HK-2 (cell line): ENCODE data around the gene NSUN7.

Source experiments
- DNase-seq: peaks from one replicate; pipeline ENCODE4 v3.0.0-alpha.2; 2018; ENCODE audit not compliant: unreplicated experiment

NSUN7 gene

DNA sequence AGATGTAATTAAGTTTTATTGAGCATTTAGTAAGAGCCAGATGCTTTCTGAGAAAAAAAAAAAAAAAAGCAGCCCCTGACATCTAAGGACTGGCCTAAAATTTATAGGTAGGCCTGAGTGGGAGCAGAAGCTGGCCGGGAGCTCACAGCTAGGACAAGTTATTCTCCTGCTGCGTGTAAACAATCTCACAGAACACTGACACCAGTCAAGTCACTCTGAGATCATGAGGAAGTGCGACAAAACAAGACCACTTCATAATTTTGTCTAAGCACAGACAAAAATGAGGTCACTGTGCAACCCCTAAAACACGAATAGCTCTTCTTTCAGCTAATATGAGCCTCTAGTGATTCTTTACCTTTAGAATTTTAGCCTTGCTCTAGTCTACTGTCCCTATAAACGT, 15.3 kb upstream of the NSUN7 start:
- DNase-seq = no peak

DNA sequence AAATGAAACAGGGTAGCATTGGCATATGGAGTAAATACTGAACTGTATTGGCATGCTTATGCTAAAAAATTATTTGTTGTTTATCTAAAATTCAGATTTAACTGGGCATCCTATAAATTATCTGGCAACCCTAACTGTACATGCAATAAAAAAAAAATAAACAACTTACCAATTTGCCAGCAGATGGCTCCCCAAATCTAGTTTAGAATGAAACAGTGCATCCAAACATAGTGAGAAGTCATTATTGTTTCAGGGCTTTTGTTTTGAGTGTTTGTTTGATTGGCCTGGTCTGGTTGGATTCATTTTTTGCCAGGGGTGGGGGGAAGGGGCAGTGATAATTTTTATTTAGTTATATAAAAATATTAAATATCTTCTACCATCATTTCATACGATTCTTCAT, 12.8 kb upstream of the NSUN7 start:
- no peak for DNase-seq

DNA sequence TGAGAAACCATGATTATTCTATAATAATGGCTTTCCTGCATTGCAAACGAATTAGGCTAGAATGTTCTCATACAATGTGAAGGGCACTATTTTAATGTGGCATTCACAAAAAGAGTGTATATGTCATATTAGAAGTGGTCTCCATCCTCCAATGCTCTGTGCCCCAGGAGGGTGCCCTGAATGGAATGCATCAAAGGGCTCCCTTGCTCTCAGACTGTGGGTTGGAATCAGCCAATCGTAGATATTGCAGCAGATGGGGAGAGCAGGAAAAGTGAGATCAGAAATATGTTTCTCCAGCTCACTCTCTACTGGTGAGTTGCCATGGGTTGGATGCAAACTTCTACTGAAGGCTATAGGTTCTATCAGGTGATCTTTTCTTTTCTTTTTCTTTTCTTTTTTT, 11.9 kb upstream of the NSUN7 start:
- no peak for DNase-seq

DNA sequence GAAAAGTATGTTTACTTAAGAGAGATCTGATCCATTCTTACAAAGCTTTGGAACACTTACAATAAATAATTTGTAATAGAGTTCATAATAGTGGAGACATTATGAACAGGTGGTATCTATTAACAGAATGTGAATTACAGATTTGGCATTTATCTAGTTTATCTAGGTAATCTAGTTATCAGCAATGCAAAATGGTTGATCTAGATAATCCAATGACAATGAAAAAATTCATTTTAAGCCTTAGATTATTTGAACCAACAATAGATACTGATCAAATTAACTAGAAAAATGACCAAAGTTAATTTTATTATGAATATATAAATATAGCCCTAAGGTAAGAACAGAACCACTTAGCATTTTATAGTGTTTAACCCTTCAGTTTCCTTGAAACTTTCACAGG, 10.4 kb upstream of the NSUN7 start:
- DNase-seq = no peak

DNA sequence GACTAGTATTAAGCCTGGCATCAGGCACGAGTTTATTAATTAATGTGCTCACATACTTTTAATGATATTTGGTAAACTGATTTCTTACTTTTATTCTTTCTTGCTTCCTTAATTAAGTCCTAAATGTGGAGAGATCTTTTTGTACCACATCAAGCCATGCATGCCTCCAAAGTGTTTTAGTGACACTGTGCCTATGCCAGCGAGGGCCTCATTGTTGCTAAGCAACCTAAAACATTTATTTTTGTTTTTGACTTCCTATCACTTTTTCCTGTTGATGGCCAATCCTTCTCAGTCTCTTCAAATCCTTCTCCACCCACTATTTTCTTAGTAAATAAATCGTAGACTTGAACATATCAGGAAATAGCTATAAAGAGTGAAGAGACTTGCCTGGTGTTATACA, 5.5 kb upstream of the NSUN7 start:
- no peak for DNase-seq

DNA sequence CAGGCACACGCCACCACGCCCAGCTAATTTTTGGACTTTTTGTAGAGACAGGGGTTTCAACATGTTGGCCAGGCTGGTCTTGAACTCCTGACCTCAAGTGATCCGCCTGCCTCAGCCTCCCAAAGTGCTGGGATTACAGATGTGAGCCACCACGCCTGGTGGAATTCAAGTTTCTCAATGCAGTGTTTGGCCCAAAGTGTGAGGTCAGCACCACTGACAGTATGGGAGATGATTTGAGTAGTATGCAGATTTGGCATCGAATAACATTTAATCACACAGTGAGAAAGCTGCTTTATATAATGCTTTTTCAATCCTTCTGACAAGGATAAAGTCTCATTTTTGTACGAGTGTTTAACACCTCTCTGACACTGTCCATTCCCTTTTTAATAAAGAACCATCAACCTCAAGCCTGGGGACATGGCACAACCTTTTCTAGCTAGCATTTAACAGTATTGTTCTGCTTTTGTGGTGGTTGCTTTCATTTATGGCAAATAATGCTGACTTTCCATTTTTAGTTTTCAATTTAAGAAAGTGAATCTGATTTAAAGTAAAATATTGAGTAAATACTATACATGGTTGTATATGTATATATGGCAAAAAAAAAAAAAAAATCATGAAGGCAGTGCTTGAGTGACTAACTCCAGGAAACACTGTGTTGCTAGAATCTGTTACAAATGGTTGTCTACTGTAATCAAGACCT, 4.3 kb upstream of the NSUN7 start:
- DNase-seq = no peak

DNA sequence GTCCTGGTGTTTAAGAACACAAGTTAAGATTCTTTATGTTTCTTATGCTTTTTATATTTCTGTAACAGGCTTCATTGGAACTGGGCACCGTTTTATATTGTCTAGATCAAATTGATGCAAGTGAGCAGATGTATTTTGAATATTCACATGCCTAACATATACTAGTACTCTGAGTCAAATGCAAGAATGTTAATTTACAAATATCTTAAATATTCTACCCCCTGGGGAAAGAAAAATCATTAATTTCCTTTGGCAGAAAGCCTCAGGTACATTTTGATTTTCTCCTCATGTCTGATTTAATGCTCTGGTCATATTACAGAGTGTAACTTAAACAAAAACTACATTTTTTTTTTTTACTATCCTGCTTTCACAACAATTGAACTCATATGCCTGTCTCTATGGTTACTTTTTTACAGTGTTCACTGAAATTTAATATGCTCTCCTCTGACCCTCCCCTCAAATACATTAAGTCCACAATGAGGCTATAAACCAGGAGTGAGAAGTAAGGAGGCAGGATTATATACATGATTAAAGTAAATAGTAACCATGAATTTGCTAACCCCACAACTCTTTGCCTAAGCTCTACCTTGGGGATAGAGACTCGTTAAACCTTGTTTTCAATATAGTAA, 2.4 kb upstream of the NSUN7 start:
- no peak for DNase-seq

DNA sequence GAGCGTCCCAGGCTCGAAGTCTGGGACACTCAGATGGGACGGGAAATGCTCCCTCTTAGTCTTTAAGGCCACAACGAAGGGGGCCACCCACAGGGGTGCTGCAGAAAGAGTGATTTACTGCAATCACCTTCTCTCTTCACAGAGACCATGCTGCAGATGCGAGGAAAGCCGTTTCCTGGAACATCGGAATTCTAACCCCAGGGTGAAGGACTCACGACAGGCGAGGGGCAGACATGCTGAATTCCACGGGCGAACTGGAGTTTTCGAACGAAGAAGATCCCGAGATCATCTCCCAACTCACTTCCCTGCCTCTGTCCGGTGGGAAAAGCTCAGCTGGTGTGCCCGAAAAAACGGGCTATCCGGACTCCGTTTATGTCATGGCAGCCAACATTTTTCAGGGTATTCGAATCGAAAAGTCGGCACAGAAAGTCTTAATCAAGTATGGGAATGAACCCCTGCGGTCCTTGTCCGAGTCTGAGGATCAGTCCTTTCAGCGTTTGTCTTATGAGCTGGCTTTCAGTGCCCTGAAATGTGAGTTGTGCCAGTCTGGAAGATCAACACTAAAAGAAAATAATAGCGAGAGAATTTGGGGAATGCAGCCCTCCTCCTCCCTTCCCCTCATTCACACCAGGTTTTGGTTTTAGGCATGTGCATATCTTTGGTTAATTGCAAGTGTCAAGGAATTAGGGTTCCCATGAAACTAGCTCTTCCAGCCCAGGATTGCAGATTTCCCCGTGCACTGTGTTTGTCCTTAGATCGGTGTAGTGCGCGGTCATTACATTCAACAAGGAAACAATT, 905 bp downstream of the NSUN7 start:
- DNase-seq = no peak

DNA sequence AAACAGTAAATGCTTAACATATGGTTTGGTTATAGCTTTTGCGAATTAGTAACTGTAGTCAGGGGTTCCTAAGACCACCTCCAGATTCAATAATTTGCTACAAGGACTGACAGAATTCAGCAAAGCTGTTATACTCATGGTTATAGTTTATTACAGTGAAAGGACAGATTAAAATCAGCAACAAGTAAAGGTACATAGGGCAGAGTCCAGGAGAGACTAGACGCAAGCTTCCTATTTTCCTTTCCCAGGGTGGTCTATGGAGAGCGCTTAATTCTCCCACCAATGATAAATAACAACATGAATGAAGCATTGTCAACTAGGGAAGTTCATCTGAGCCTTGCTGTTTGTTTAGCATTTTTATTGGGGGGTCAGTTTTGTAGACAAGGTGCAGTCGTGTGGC, 5.9 kb downstream of the NSUN7 start:
- DNase-seq = no peak

DNA sequence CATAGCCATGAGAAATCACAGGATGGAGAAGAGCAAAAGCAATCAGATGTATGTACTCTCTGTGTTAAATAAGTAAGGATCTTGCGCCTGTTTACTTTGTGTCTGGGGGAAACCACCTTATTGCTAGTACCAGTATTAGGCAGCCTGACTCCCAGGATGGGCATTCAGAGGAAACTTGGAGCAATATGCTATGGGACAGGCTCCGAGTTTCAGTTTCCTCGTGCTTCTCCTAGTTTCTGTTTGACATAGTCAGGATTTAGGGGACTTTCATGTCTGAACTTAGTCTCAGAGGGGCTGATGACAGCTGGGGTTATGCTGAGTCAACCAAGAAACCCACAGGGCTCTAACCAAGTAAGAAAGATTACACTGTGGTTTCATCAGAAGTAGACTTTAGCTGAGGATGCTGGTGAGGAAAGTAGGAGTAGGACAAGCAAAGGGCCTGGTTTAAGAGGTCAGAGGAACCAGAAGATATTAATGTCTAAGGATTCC, 13.5 kb downstream of the NSUN7 start:
- peak; percentile 13 for DNase-seq

DNA sequence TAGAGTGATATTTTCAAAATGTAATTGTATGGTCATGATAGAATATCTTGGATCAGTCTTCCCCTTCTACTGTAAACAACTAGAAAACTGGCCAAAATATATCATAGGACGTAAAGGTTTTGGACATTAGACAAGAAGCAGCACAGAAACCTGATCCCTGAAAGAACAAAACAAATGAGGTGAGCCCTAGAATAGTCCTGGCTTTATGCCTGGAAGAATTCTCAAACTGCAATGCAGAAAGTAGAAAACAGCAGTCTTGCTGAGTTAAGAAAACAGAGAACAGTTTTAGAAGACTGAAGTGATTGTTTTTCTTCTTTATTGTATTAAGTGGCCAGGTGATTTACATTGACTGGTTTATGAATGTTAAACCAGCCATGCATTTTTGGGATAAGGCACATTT, 19.5 kb downstream of the NSUN7 start:
- no peak for DNase-seq

DNA sequence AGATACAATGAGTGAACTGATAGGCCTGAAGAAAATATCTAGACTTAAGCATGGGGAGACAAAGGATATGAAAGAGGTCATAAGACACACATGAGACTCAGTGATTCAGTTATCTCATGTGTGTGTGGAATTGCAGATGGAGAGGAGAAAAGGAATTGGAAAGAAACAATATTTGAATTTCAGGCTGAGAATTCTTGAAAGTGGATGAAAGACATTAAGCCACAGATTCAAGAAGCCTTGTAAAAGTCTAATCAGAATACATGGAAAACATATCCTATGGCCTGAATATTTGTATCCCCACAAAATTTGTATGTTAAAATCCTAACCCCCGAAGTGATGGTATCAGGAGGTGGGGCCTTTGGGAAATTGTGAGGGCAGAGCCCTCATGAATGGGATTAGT, 28.3 kb downstream of the NSUN7 start:
- DNase-seq = no peak

DNA sequence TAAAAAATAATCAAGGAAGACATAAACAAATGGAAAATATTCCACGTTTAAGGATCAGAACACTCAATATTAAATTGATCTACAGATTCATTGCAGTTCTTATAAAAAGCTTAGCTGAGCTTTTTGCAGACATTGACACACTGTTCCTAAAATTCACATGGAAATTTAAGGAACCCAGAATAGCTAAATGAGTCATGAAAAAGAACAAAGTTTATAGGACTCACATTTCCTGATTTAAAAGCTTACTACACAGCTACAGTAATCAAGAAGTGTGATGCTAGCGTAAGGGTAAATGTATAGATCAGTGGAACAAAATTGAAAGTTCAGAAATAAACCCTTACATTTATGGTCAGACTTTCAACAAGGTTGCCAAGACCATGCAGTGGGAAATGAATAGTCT, 33.1 kb downstream of the NSUN7 start:
- DNase-seq = no peak

DNA sequence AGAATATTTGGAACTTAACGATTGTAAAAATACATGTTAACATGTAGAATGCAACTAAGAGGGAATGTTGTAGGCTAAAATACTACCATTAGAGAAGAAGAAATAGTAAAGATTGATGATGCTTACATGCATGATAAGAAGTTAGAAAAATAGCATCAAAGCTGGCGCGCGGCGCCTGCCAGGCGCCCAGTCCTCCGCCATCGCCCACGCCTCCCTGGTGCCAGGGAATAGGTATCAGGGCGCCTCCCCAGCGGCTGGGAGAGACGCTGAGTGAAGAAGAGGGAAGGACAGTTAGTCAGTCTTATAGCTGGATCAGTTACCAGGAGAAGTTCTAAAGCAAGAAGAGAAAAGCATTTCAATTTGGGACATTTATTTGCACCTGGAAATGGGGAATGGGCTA, 36.0 kb downstream of the NSUN7 start:
- no peak for DNase-seq

DNA sequence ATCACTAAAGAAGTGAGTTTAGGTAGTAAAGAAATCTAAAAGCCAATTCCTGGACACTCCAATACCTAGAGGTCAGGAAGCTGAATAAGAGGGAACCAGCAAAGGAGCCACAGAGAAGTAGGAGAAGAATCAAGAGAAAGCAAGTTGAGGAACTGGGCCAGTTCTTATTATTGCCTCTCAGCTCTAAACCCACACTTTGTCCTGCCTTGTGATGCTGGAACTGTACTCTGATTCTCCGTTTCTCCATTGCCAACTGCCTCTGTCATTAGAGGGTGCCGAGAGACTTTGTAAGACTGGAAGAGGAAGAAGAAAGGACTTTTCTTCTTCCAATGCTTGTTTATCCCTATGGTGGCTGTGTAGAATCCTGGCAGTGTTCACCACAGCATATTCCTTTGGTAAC, 38.6 kb downstream of the NSUN7 start:
- DNase-seq = no peak

DNA sequence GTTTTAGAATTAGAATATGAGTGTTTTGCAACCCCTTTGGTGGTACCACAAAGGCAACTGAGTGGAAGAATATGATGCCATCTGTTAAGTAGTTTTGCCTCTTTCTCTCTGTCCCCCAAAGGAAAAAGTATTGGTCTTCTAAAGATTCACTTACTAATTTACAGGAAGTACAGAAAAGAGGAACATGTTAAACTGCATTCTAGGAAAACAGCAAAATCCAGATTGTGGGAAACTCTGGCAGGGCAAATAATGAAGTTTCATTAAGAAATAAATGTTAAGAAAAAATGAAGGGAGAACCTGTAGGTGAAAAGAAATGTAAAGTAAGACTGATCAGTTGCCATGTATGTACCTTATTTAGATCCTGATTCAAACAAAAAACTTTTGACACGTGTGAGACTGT, 39.3 kb downstream of the NSUN7 start:
- DNase-seq = no peak

DNA sequence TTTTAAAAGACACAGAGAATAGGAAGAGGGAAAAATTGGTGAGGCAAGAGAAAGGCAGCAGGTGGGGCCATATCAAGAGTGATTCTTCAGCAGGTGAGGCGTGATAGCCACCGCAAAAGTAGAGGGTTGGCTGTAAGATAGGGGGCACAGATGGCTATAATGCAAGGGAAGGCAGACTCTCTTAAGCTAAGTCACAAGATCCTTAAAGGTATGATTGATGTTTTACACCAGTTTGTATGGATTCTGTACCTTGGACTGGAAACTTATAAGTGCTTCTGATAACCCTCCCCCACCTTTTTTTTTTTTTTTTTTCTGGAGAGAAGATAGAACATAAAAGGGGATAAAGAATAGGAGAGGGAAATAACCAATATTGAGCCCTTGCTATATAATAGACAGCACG, 40.0 kb downstream of the NSUN7 start:
- no peak for DNase-seq

DNA sequence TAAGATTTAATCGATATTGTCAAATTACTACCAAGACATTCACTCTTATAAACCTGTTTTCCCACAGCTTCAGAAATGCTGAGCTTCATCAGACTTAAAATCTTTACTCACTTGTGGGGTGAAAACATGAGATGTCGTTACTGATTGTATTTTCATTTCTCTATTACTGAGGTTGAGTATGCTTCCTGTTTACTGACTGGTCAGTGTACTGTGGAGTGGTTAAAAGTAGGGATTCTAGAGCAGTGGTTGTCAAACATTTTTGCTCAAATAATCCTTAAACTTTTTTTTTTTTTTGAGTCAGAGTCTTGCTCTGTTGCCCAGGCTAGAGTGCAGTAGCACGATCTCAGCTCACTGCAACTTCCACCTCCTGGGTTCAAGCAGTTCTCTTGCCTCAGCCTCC, 50.3 kb downstream of the NSUN7 start:
- DNase-seq = no peak

DNA sequence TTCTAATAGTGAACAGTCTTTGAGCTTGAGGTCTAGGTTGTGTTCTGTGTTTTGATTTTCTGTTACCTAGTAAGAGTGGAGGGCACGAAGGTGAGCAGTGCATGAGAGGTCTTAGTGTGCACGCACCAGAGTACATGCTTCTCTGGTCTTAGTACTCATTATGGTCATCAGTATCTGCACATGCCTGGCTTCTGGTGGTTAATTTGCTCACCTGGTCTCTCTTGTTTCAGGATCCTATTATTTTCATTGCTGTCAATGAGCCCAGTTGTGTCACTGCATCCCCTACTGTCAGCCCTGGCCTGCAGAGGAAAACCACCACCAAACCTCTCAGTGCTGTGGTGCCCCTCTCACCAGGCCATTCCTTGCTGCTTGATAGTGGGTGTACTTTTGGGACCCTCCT, 54.8 kb downstream of the NSUN7 start:
- DNase-seq = no peak

DNA sequence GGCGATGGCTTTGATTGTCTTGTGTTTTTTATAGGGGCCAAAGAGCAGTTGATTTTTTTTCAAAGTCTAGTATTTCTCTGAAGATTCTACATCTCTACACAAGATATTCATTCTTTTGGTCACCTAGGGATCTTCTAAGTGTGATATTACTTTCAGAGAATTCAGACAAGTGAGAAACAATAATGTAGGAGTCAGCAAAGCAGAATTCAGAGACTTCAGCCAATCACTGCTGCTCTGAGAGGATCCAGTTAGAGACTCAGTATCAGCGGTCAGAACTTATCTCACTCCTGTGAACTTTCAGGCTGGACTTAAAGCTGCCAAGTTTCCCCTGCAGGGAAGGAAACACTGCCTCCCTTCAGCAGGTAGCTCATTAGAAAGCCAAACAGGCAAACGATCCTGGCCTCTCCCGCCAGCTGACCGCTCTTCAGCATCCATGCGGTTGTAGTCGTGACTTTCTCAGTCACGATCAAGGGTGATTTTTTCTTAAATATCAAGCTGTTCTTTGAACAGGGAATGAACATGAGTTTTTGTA, 59.2 kb downstream of the NSUN7 start:
- DNase-seq = no peak

DNA sequence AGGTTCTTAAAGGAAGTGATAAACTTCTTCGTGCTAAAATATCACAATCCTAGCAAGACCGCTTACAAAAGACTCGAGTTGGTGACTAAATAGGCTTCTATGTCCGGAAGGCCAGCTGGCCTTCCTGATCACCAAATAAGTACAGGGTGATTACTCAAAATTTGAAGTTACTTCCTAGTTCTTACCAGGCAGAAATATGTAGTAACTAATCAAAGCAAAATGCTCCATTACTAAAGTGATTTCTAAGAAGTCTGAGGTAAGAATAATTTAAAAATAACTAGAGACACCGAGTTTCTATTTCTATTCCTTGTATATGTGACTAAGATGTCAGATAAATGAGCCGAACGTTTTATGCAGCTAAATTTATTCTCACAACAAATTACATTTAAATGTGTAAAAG, 62.2 kb downstream of the NSUN7 start:
- DNase-seq = no peak

DNA sequence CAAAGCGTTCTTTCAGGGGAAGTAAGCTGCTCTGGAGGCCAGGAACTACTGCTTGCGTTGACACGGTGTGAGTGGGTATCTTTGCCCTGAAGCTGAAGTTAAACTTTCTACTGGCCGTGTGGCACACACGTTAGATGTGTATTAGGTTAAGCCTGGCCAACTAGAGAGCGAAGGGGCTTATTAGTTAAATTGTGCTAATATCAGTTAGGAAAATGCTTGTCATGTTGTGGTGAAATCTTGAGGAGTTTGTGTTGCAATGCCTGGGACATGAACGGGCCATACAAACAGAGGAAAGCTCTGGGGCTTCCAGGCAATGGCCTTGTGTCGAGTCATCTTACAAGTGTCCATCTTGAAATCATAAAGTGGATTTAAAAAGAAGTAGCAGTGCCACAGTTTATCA, 62.6 kb downstream of the NSUN7 start:
- no peak for DNase-seq

DNA sequence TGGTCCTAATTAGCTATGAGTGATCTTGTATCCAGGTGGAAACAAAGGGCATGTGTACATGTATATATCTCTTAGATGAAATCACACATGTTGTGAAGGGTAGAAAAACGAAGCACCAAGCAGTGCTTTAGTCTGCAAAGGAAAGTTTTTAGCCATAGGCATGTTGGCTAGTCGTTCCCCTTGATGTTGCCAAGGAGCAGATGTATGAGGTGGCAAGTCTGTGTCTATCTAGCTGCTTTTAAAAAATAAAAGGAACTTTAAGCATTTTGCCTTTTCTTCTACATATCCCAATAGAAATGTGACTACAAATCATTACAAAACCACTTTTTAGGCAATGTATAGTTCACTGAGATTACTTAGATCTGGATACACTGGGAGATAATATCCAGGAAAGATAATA, 63.1 kb downstream of the NSUN7 start:
- DNase-seq = no peak
